GM08714 (cell line): ENCODE results near the gene ACSF3.

Experiments
- H3K4me3 ChIP-seq: fragments of 200-500 bp; sonication (Bioruptor generic); 2 replicates; pipeline ENCODE4 v1.5.1; 2014; ENCODE audit warnings: mild to moderate bottlenecking, low read length, inconsistent platforms
- ZNF274 ChIP-seq: IDR thresholded peaks from 2 replicates; pipeline ENCODE4 v1.6.1; 2012; ENCODE audit warnings: mild to moderate bottlenecking, low read depth, low read length

ACSF3 gene

GRCh38 chr16:89189358-89190025 is 95.8 kb downstream of the ACSF3 start:
- TF ChIP-seq ZNF274 = no peak
- H3K4me3 ChIP-seq = no peak overlapping the region

GRCh38 chr16:89190150-89190958 is 96.7 kb downstream of the ACSF3 start:
- no peak for TF ChIP-seq ZNF274
- H3K4me3 ChIP-seq = no peak overlapping the region

GRCh38 chr16:89191033-89191900 is 97.6 kb downstream of the ACSF3 start:
- TF ChIP-seq ZNF274 = no peak
- no peak overlapping the region for H3K4me3 ChIP-seq

- H3K4me3 ChIP-seq = no peak overlapping the region; the same call in 1 of the 2 replicates
- no peak for TF ChIP-seq ZNF274
These were observed 98.2 kb downstream of the ACSF3 start for GRCh38 chr16:89191901-89192185.

- H3K4me3 ChIP-seq = peak overlapping the region; percentile 42; the same call in 1 of the 2 replicates
These were observed 98.7 kb downstream of the ACSF3 start for GRCh38 chr16:89192186-89192955.

- TF ChIP-seq ZNF274 = no peak
- H3K4me3 ChIP-seq = no peak overlapping the region
These were observed 99.4 kb downstream of the ACSF3 start for GRCh38 chr16:89192956-89193575.

- TF ChIP-seq ZNF274 = no peak
- no peak overlapping the region for H3K4me3 ChIP-seq
These were observed 100.1 kb downstream of the ACSF3 start for GRCh38 chr16:89193576-89194293.

- H3K4me3 ChIP-seq = no peak overlapping the region
- no peak for TF ChIP-seq ZNF274
These were observed 101.0 kb downstream of the ACSF3 start for GRCh38 chr16:89194340-89195311.

GRCh38 chr16:89195521-89196171 is 102.0 kb downstream of the ACSF3 start:
- no peak for TF ChIP-seq ZNF274
- H3K4me3 ChIP-seq = no peak overlapping the region

GRCh38 chr16:89197033-89197632 is 103.5 kb downstream of the ACSF3 start:
- no peak overlapping the region for H3K4me3 ChIP-seq
- no peak for TF ChIP-seq ZNF274

GRCh38 chr16:89197633-89198416 is 104.2 kb downstream of the ACSF3 start:
- no peak for TF ChIP-seq ZNF274
- no peak overlapping the region for H3K4me3 ChIP-seq
